Activated CD4-positive, alpha-beta T cell treated with anti-CD3 and anti-CD28 coated beads, Interleukin-2, Interleukin-4, amounts not matched to agents 100 ng/mL and 50 ng/mL, durations not matched to agents 16 hours and 8 hours (primary cell): ENCODE measurements around the gene ETS1.

Experiments used
- DNase-seq: peaks from one replicate; pipeline ENCODE4 v3.0.0-alpha.2; 2020; ENCODE audit warnings: low spot score

Gene ETS1

DNA sequence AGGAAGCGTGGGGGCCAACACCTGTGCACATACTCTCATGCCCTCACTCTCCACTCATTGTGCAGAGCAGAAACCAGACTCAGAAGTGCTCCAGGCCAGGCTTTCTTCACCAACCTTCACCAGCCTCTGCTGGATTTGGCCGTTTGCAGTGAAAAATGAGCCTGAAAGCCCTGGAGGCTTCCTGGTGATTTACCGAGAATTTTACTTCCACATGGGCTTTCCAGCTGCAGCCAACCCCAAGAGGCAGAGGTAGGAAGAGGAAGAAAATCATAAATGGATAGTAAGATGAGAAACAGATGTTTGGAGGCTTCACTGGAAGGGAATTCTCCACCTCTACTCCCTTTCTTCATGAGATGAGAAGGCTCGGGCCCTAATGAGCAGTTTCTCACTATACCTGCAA is 155.4 kb downstream of the ETS1 start:
- DNase-seq = no peak

DNA sequence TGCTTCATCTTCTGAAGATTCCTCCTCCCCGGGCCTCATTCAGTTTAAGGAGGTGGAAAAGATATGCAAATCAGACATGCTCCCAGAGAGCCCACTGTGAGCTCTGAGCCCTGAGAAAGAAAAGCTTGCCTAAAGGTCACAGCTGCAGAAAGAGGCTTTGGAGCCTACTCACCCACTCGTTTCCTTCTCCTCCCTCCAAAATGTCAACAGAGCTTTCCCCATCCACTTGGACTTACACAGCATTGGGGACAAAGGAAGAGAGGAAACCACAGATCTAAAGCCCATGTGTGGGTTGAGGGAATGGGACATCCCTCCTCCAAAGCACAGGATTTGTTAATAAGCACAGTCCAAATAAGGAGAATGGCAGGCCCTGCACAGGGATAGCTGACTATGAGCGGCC is 158.4 kb downstream of the ETS1 start:
- no peak for DNase-seq

DNA sequence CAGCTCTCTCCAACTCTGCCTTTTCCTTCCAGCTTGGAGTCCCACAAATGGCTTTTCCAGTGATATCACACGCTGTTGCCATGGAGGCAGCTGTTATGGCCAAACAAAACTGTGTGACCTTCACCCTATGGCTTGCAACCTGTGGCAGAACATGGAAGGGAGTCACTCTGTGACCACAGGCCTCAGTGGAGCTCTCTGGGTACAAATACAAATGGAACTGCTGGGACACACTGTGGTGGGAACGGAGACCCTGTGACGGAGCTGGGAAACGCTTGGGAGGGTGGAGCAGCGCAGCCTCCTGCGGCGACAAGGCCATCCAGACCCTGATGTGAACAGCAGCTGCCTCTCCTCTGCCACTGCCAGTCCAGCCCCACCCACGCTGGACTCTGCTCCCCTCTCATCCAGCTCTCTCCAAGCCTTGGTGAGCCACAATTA is 162.5 kb downstream of the ETS1 start:
- no peak for DNase-seq

DNA sequence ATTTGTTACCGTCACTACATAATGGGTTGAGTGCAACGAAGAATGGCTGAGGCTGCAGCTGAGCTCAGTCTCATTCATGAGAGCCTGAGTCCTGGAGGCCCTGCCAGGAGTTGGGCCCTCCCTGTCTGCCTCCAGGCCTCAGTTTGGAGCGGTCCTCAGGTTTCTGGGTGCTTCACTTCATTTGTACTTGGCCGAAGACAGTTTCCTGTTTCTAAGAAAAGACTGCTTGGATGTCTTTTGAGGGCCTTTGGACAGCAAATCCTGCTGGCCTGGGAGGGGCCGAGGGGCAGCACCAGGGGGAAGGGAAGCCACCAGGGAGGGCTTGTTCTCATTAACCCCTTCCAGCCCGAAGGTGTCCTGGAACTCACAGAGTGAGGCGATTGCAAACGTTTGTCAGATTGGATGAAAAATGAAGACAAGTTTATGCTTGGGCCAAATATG is 163.1 kb downstream of the ETS1 start:
- DNase-seq = no peak

DNA sequence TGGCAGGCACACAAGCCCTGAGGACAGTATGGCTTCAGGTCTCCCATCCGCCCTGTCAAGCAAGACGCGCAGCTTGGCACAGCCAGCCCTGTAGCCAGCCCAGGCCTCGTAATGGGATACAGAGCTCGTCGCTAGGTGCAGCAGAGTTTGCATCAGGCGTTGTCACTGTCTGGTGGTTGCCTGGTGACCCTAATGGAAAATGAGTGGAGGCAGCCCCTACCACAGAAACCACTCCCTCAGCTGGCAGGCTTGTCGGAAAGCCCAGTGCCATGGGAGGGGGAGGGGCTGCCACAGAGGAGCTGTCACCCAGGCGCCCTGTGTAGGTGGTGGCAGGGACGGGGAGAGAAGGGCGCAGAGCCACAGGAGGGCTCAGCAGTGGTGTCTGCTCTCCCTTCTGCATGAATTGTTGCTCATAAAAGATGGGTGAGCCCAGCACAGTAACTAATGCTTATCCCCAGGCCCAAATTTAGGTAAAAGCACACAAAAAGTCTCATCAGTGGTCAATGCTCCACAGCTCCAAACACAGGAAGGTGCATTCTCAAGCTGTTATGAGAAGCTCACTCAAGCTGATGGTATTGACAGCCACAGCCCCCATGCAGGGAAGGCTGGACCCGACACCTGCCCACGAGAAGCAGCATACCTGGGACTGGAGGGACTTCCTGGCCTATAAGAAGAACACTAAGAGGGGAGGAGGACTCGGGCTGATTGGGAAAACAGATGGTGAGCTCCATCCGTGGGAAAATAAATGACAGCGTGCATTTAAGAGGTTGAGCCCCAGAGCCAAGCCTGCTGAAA is 164.6 kb downstream of the ETS1 start:
- peak; percentile 88 for DNase-seq

DNA sequence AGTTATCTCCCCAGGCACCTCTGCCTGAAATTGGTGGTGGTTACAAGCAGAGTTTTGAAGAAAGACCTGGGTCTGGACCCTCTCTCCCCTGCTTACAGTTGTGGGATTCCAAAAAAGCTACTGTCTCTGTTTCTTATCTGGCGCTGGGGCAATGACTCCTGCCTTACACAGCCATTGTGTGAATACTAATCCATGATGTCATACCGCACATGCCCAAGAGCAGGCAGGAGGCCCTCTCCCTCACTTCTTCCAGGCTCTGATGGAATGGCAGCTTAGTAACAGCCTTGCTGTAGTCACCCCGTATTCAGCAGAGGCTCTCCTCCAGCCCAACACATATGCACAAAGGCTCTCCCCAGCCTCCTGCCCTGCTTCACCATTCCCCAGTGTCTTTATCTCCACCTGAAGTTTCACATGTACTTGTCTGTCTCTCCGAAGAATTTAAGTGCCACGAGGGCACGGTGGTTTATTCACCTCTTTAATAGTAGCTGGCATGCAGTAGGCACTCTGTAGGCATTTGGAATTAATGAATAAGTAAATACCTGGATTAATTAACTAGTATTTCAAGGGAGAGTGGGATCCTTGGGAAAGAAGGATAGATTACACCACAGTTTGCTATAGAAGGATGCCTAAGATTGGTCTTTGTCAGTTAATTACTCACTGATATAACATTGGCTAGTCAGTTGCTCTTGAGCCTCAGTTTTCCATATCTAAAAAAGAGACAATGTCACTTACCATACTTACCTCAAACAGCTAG is 165.6 kb downstream of the ETS1 start:
- no peak for DNase-seq

DNA sequence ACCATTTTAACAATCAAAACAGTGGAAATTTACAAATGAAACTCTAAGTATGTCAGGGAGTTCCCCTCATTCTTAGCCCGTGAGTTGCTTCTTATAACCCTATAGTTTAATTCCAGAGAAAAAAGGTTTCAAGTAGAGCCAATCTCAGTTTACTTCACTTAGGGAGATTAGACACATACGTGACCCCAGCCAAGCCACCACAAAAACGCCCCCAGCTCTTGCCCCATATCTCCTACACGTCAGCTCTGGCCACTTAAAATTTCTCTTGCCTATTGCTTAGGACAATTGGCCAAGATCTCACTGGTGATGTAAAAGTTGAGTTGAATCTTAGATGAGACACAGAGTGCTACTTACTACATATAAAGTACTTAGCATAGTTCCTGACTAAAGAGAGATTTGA is 166.4 kb downstream of the ETS1 start:
- no peak for DNase-seq

DNA sequence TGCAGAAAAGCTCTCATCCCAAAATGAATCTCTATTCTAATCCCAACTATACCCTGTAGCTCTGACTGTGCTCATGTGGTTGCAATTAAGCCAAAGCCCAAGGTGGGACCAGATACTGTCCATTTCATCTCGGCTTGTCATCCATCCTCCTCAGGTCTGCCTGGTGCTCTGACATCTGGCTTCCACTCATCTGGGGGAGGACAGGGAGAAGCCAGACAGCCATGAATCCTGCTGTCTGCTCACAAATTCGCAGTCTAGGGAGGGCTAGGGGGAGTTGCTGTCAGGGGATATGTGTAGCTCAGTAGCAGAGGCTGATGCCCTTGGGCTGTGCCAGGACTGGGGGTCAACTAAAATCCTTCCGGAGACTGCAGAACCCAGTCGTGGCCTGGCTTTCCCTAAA is 167.1 kb downstream of the ETS1 start:
- DNase-seq = no peak

DNA sequence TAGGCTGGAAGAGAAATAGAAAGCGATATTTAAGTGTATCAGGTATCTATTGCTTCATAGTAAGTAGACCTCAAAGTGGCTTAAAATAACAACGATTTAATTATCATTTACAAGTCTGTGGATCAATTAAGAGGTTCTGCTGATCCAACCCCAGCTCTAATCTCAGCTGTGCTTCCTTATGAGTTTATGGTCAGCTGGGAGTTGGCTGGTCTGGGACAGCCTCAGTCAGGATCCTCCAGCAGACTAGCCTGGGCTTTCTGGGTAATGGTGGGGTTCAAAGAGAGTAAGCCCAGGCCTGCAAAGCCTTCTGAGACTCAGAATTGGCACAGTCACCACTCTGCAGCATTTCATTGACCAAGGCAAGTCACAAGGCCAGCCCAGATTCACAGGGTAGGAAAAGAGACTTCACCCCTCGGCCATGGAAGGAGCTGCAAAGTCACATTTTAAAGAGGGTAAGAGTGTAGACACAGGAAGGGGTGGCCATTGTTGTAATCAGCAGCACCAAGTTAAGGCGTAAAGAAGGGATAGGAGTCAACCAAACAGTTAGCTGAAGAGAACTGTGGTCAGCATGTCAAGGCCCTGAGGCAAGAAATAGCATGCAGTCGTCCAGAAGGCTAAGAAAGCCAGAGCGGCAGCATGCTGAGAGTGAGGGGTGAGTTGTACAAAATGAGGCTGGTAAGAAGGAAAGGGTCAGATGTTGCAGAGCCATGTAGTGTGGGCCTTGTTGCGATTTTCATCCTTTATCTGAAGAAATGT is 168.2 kb downstream of the ETS1 start:
- DNase-seq = no peak

DNA sequence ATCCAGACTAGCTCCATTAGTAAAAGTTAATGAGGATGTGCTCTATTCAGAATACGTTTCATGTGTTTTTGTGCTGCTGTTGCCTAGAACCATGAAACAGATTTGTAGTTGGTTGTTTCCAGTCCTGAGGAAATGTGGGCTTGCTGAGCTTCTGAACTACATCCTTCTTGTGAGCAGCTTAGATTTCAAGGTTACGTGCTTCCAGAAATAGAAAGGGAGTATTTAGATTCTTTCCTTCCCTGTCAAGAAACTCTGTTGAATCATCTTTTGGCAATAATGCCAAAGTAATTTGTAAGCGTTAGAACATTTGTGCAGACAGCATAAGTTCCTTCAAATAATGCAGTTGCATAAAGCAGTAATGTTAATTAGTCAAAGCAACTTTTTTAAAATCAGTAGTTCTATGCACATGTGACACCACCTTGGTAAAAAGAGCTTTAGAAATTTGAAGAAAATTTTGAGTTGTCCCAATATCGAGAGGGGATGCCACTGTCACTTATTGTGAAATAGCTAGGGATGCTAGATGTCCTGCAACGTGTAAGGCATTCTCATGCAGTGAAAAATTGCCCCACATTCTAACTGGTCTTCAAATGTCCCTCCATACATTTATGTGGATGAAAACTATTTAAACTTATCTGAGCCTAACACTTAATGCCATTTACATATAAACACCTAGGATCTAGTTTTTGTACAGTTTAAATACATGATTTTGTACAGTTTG is 169.6 kb downstream of the ETS1 start:
- no peak for DNase-seq

DNA sequence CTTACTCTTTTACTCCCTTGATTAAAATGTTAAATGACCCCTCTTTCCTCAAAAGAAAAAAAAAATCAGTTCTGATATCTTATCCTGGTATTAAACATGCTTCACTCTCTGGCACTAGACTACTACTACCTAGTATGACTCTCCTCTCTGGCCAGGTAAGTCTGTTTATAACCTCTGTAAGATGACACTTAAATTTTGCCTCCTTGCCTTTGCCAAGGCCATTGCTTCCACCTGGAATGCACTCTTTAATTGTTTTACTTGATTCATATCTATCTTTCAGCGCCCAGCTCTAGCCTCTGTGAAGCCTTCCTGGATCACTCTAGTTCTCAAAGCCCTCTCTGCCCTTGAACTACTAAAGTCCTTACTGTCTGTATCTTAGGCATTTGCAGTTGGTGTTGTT is 170.4 kb downstream of the ETS1 start:
- no peak for DNase-seq

DNA sequence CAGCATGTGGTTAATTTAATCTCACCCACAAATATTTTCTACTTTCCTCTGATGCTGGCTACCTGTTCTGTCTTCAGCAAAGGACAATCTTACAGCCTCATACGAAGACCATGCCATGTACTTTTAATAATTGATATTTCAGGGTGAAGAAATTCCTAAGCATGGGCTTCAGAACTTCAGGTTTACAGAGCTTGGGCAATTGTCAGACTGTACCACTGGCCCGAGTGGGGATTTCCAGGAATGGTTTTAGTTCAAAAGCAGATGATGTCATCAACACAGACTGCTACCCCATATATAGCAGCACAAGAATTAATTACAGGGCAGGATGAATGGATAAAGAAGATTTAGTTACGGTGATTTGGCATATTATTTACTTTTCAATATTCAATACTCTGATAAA is 171.8 kb downstream of the ETS1 start:
- DNase-seq = no peak

DNA sequence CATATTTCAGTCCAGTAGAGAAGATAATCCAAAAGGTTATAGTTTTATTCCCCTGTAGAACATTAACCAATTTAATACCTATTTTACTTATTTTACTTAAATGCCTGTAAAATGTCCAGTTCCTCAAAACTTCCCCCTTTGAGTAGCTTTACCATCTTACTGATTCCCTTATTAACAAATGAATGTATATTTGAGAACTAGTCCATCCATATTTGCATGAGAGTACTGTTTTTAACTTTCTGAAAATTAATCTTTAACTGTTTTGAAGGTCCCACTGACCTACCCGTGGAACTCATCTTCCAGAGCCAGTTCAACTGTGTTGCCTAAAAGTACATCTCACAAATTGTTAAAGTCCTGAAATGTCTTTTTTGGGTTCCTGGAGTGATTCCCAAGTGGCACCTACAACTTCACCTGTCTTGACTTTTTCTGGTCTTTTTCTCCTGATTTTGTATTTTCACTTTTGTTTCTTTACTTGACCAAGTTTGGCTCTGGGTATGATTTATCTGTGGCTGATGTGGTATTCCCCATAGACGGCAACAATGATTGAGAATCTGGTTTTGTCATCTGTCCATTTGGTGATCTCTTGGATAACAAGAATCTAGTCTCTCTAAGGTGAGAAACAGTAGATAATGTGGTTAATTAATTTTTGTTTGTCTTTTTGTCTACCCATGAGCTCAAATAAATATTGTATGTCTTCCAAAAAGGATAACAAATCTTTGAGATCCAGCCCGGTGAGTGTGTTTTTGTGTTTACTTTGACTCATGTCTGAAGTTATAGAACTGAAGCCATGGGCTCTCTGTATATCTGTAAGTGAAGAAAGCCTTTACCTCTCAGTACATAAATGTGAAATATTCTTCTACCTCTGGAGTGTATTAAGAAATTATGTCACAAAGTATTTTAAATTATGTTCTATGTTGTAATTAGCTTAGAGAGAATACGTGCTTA is 174.2 kb downstream of the ETS1 start:
- DNase-seq = peak; percentile 24

DNA sequence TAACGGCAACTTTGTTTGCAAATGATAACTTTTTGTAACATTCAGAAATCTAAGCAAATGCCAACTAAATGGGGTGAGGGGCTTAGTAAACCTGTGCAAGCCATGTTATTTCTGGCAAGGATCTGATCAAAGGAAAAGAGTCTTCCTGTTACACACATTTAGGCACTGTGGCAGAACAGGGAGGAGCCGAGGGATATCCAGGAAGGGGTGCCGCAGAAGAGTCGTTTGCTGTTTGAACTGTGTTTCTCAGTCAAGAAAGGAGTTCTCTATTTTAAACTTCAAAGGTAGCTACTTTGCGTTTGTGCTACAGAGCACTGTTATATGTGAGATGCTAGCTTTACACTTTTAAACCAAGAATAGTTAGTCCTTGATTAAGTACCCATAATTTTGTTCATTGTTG is 175.5 kb downstream of the ETS1 start:
- no peak for DNase-seq

DNA sequence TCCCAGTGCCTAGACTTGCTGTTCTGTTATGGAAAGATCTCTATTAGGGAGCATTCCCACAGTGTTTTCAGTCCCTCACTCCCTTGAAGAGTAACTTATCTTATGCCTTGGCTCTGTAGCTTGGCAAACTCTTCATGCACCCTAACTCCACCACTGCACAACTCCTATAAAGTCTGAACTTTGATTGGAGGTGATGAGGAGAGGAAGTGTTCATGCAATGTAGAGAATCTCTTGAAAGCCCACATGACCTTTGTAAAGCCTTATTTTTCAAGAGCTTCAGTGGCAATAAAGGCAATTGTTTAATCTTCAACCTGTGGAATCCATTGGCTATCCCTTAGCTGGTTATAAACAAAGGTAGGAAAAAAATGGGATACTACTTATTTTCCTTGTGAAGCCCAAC is 176.2 kb downstream of the ETS1 start:
- no peak for DNase-seq

DNA sequence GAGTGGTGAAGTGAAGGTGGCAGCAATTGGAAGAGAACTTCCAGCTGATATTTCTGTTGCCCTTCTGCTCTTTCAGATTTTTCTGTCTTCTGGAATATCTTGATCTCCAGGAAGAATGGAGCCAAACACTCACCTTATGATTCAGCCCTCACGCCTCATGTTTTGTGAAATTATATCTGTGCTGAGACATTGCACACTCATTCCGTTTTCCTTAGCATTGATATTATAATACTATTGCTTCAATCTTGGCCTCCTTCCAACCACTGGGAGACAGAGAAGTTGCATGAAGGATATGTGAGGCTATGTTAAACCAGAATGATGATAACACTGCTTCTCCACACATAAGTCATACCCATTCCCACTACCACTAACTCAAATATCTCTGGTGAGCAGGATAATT is 177.9 kb downstream of the ETS1 start:
- no peak for DNase-seq
